Trophoblast cell (in vitro differentiated cells and primary cell): ENCODE measurements around the gene NDUFV3.

ENCODE experiments used
- DNase-seq, 2 donors: peaks; one replicate each; pipeline ENCODE4 v3.0.0-alpha.2; 2016
- H2AFZ ChIP-seq: 2 replicates; pipeline ENCODE4 v1.6.1; 2013; ENCODE audit warnings: low read length, moderate library complexity, mild to moderate bottlenecking; ENCODE audit not compliant: insufficient read depth, poor library complexity
- H2AK5ac ChIP-seq: 2 replicates; pipeline ENCODE4 v1.6.1; 2013; ENCODE audit warnings: mild to moderate bottlenecking, low read length
- H2BK120ac ChIP-seq: 2 replicates; pipeline ENCODE4 v1.6.1; 2013; ENCODE audit warnings: low read length, mild to moderate bottlenecking, moderate library complexity; ENCODE audit not compliant: insufficient read depth, poor library complexity
- H2BK12ac ChIP-seq: 2 replicates; pipeline ENCODE4 v1.6.1; 2013; ENCODE audit warnings: mild to moderate bottlenecking, low read length, moderate library complexity
- H2BK5ac ChIP-seq: 2 replicates; pipeline ENCODE4 v1.6.1; 2013; ENCODE audit warnings: low read length, low read depth, moderate library complexity, mild to moderate bottlenecking; ENCODE audit not compliant: poor library complexity
- H3K14ac ChIP-seq: 2 replicates; pipeline ENCODE4 v1.6.1; 2013; ENCODE audit warnings: mild to moderate bottlenecking, low read length
- H3K18ac ChIP-seq: 2 replicates; pipeline ENCODE4 v1.6.1; 2013; ENCODE audit warnings: mild to moderate bottlenecking, low read length
- H3K23ac ChIP-seq: 2 replicates; pipeline ENCODE4 v1.6.1; 2013; ENCODE audit warnings: low read length
- H3K27ac ChIP-seq: 2 replicates; pipeline ENCODE4 v1.5.1; 2013; ENCODE audit warnings: low read depth, mild to moderate bottlenecking, inconsistent platforms, low read length, moderate library complexity
- H3K27me3 ChIP-seq: 2 replicates; pipeline ENCODE4 v1.6.1; 2013; ENCODE audit warnings: inconsistent platforms, mild to moderate bottlenecking, low read length, moderate library complexity; ENCODE audit not compliant: insufficient read depth
- H3K36me3 ChIP-seq, 2 experiments: 1 replicate in 1 of 2; 2 replicates in 1 of 2; pipeline ENCODE4 v1.6.1; 2013; ENCODE audit warnings: low read length in 2 of 2, mild to moderate bottlenecking in 2 of 2, moderate library complexity in 1 of 2; ENCODE audit not compliant: insufficient read depth in 2 of 2, control insufficient read depth in 1 of 2
- H3K4ac ChIP-seq: 2 replicates; pipeline ENCODE4 v1.6.1; 2013; ENCODE audit warnings: low read depth, mild to moderate bottlenecking, low read length, moderate library complexity
- H3K4me1 ChIP-seq, 2 experiments: 1 replicate in 1 of 2; 2 replicates in 1 of 2; pipeline ENCODE4 v1.6.1; 2013; ENCODE audit warnings: low read length in 2 of 2, mild to moderate bottlenecking in 2 of 2, moderate library complexity in 1 of 2; ENCODE audit not compliant: insufficient read depth in 2 of 2, control insufficient read depth in 1 of 2
- H3K4me2 ChIP-seq: 2 replicates; pipeline ENCODE4 v1.6.1; 2013; ENCODE audit warnings: inconsistent platforms, mild to moderate bottlenecking, low read length, moderate library complexity
- H3K4me3 ChIP-seq: 2 replicates; pipeline ENCODE4 v1.5.1; 2013; ENCODE audit warnings: mild to moderate bottlenecking, low read depth, low read length, inconsistent platforms
- H3K79me1 ChIP-seq: one replicate; pipeline ENCODE4 v1.6.1; 2013; ENCODE audit warnings: low read length
- H3K79me2 ChIP-seq: 2 replicates; pipeline ENCODE4 v1.6.1; 2013; ENCODE audit warnings: low read length, mild to moderate bottlenecking; ENCODE audit not compliant: control insufficient read depth, insufficient read depth, poor library complexity
- H3K9ac ChIP-seq: 2 replicates; pipeline ENCODE4 v1.6.1; 2013; ENCODE audit warnings: mild to moderate bottlenecking, low read length
- H3K9me3 ChIP-seq: 2 replicates; pipeline ENCODE4 v1.6.1; 2013; ENCODE audit warnings: low read depth, mild to moderate bottlenecking, control low read depth, inconsistent platforms, low read length; ENCODE audit not compliant: insufficient read depth
- H4K12ac ChIP-seq: 2 replicates; pipeline ENCODE4 v1.6.1; 2013; ENCODE audit warnings: low read depth, mild to moderate bottlenecking, low read length, moderate library complexity
- H4K8ac ChIP-seq: 2 replicates; pipeline ENCODE4 v1.6.1; 2013; ENCODE audit warnings: low read depth, mild to moderate bottlenecking, low read length, moderate library complexity
- H4K91ac ChIP-seq: one replicate; pipeline ENCODE4 v1.6.1; 2013; ENCODE audit warnings: low read depth, mild to moderate bottlenecking, low read length, moderate library complexity
- WGBS: extraction: QIAGEN DNeasy Blood & Tissue Kit; methylation state at CpG from one replicate; pipeline ENCODE4 v1.1.7; 2013; ENCODE audit warnings: missing lambda C conversion rate; ENCODE audit not compliant: insufficient read length, insufficient coverage; ENCODE audit errors: extremely low coverage; 5-methylcytosine and 5-hydroxymethylcytosine counted together

Gene NDUFV3

GRCh38 chr21:42862774-42863503, 30.2 kb upstream of the NDUFV3 start:
- H3K27ac ChIP-seq: no peak overlapping the region
- peak in 1 of 2 donors; percentile 8 for DNase-seq
- no peak overlapping the region for H3K23ac ChIP-seq
- no peaks in the 10 kb centered on the region for H3K79me1 ChIP-seq
- H3K4me1 ChIP-seq: no peaks in the 10 kb centered on the region
- no peaks in the 10 kb centered on the region for H3K27me3 ChIP-seq
- no peak overlapping the region for H4K12ac ChIP-seq
- H3K14ac ChIP-seq: no peak overlapping the region
- no peak overlapping the region for H3K4ac ChIP-seq
- peaks cover 68 to 73% of the 10 kb centered on the region in 2 experiments for H3K36me3 ChIP-seq
- H2BK5ac ChIP-seq: no peak overlapping the region
- no CpG with 5 or more reads among the region's 21 CpGs for WGBS
- no peak overlapping the region for H3K9ac ChIP-seq
- H4K91ac ChIP-seq: no peak overlapping the region
- no peak overlapping the region for H2BK12ac ChIP-seq
- peaks cover 6% of the 10 kb centered on the region for H3K9me3 ChIP-seq
- no peak overlapping the region for H2AK5ac ChIP-seq
- H4K8ac ChIP-seq: no peak overlapping the region
- no peak overlapping the region for H3K4me3 ChIP-seq
- H3K4me2 ChIP-seq: no peak overlapping the region
- no peak overlapping the region for H2BK120ac ChIP-seq
- no peak overlapping the region for H3K18ac ChIP-seq
- no peaks in the 10 kb centered on the region for H3K79me2 ChIP-seq
- no peak overlapping the region for H2AFZ ChIP-seq

GRCh38 chr21:42863504-42863870, 29.6 kb upstream of the NDUFV3 start:
- no peak for DNase-seq
- no peak overlapping the region for H2BK5ac ChIP-seq

GRCh38 chr21:42864286-42864685, 28.8 kb upstream of the NDUFV3 start:
- H3K23ac ChIP-seq: no peak overlapping the region
- H2BK5ac ChIP-seq: no peak overlapping the region
- H3K36me3 ChIP-seq: peaks cover 68 to 74% of the 10 kb centered on the region in 2 experiments
- H2BK12ac ChIP-seq: no peak overlapping the region
- H3K79me2 ChIP-seq: no peaks in the 10 kb centered on the region
- no peak overlapping the region for H3K4me2 ChIP-seq
- H3K27ac ChIP-seq: no peak overlapping the region
- H3K9me3 ChIP-seq: peaks cover 6% of the 10 kb centered on the region
- H2BK120ac ChIP-seq: no peak overlapping the region
- H4K12ac ChIP-seq: no peak overlapping the region
- no peaks in the 10 kb centered on the region for H3K79me1 ChIP-seq
- no peaks in the 10 kb centered on the region for H3K4me1 ChIP-seq
- H3K9ac ChIP-seq: no peak overlapping the region
- no peak overlapping the region for H2AK5ac ChIP-seq
- no peak overlapping the region for H3K4me3 ChIP-seq
- no peak overlapping the region for H3K4ac ChIP-seq
- no peak overlapping the region for H2AFZ ChIP-seq
- WGBS: no CpG with 5 or more reads among the region's 14 CpGs
- H3K14ac ChIP-seq: no peak overlapping the region
- no peak overlapping the region for H3K18ac ChIP-seq
- DNase-seq: no peak
- H3K27me3 ChIP-seq: no peaks in the 10 kb centered on the region
- H4K91ac ChIP-seq: no peak overlapping the region
- H4K8ac ChIP-seq: no peak overlapping the region

More at GRCh38 chr21:42863504-42863870, 29.6 kb upstream of the NDUFV3 start:
- Histone ChIP-seq H2BK12ac (no peak overlapping the region), H3K4ac (peak overlapping the region; percentile 15), H3K9me3 (peaks cover 6% of the 10 kb centered on the region), H3K4me3 (no peak overlapping the region), H4K8ac (no peak overlapping the region), H3K4me1 (no peaks in the 10 kb centered on the region), H3K9ac (no peak overlapping the region), H3K14ac (no peak overlapping the region), H3K36me3 (peaks cover 68 to 73% of the 10 kb centered on the region in 2 experiments), H3K27ac (no peak overlapping the region), H4K91ac (no peak overlapping the region), H3K27me3 (no peaks in the 10 kb centered on the region), H3K79me1 (no peaks in the 10 kb centered on the region), H2BK120ac (no peak overlapping the region), H3K4me2 (no peak overlapping the region), H2AK5ac (no peak overlapping the region), H4K12ac (no peak overlapping the region), H3K23ac (no peak overlapping the region), H2AFZ (no peak overlapping the region), H3K18ac (no peak overlapping the region), H3K79me2 (no peaks in the 10 kb centered on the region)
- whole genome bisulfite sequencing: no CpG with 5 or more reads among the region's 13 CpGs

DNA sequence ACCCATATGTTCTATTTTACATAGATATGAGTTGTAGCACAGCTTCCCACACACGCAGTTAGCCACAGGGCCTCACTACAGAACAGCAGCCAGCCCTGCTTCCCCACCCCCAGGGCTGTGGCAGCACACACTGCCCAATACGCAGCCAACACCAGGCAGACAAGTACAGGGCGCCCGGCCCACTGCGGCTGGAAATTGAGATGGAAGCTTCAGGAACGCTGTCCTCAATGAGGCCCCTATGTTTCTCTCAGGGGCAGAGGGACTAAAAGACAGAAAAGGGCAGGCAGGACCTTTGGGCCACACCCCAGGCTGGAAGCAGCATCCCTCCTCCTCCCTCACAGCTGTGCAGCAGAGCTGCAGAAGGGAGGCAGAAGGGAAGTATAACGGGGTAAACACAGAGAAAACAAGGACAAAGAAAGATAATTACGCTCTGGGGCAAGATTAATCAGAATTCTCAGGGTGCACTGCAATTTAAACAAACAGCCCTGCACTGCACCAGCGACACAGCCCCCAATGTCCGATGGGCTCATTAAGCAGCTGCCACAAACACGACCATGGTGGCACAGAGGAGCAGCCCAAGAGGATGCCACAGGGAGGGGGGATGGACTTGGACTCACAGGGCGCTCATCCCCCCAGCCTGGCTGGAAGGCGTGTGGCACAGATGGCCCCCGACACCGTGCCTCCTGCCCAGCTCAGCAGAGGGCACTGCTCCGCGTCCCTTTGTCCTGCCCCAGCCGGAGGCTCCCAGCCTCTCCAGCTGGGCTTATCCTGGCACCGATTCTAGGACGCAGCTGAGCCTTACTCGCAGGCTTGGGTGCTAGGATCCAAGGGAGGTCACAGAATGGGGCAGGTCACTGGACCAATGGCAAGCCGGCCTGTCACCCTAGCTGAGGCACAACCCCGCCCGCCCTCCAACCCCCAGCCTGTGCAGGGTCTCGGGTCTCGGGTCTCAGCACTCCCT, 28.0 kb upstream of the NDUFV3 start:
- Histone ChIP-seq H3K14ac (no peak overlapping the region), H3K36me3 (peaks cover 63 to 70% of the 10 kb centered on the region in 2 experiments), H3K9me3 (peaks cover 6% of the 10 kb centered on the region), H3K23ac (no peak overlapping the region), H2BK120ac (no peak overlapping the region), H3K27ac (no peak overlapping the region), H2BK5ac (no peak overlapping the region), H3K79me2 (no peaks in the 10 kb centered on the region), H3K18ac (no peak overlapping the region), H2AFZ (no peak overlapping the region), H3K4me1 (no peaks in the 10 kb centered on the region), H2AK5ac (no peak overlapping the region), H4K8ac (no peak overlapping the region), H3K4me3 (no peak overlapping the region), H2BK12ac (no peak overlapping the region), H4K91ac (no peak overlapping the region), H3K79me1 (no peaks in the 10 kb centered on the region), H4K12ac (no peak overlapping the region), H3K27me3 (no peaks in the 10 kb centered on the region), H3K4ac (no peak overlapping the region), H3K9ac (no peak overlapping the region), H3K4me2 (no peak overlapping the region)
- no peak for DNase-seq
- WGBS: no CpG with 5 or more reads among the region's 26 CpGs
